Measurements from ENCODE around the gene RBM45. TPM values are rescaled to one million over a fixed set of nuclear protein-coding genes. Genes with fewer than 3 reads are reported as not detected.

Gene RBM45
- total RNA-seq, 4 donors from 2014 or later: 18.0 to 25.3 (median 22.5) TPM

DNA sequence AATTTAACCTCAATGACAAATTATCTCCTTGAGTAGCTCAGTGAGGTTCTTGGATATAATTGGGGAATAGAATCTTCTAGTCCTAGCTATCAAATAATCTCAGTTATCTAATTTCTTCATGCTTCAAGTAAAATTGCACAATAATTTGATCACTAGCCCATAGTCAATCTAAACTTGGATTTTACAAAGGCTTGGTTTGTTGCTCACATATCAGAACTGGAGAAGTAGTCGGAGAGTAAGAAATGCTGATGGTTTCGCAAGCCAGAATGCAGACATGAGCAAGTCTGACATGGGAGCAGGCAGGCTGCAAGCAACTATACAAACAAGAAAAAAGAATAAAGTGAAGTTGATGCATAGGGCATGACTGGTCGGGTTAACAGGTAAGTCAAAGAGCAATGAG lies 28.0 kb upstream of the RBM45 start:
- intact Hi-C loops (cut with DNase I): no loop called here
- no peak for DNase-seq
- Histone ChIP-seq H3K36me3 (no peaks in the 10 kb centered on the region), H3K4me3 (replicated peaks in 1 of 3) (no peak overlapping the region), H3K9me3 (no peaks in the 10 kb centered on the region), H3K27ac (no peak overlapping the region), H3K4me1 (peaks cover 0 to 16% of the 10 kb centered on the region in 2 donors), H3K27me3 (no peaks in the 10 kb centered on the region)
- TF ChIP-seq POLR2A (IDR thresholded peaks at IDR 0.05) (no peak), CTCF (IDR thresholded peaks at IDR 0.05) (no peak)
- WGBS, 2 donors: 62 to 63% methylated on average over 3 of the region's 3 CpGs

GRCh38 chr2:178088774-178089270 lies 23.4 kb upstream of the RBM45 start:
- no peak overlapping the region for H3K27ac ChIP-seq
- H3K36me3 ChIP-seq: no peaks in the 10 kb centered on the region
- no peak for TF ChIP-seq CTCF (IDR thresholded peaks at IDR 0.05)
- no peak for TF ChIP-seq POLR2A (IDR thresholded peaks at IDR 0.05)
- 72 to 75% methylated on average over 6 of the region's 6 CpGs for WGBS, 2 donors
- intact Hi-C loops (cut with DNase I): no loop called here
- no peak for DNase-seq
- H3K4me1 ChIP-seq: peaks cover 0 to 11% of the 10 kb centered on the region in 2 donors
- no peak overlapping the region for H3K4me3 ChIP-seq (replicated peaks in 1 of 3)
- H3K9me3 ChIP-seq: no peaks in the 10 kb centered on the region
- no peaks in the 10 kb centered on the region for H3K27me3 ChIP-seq

DNA sequence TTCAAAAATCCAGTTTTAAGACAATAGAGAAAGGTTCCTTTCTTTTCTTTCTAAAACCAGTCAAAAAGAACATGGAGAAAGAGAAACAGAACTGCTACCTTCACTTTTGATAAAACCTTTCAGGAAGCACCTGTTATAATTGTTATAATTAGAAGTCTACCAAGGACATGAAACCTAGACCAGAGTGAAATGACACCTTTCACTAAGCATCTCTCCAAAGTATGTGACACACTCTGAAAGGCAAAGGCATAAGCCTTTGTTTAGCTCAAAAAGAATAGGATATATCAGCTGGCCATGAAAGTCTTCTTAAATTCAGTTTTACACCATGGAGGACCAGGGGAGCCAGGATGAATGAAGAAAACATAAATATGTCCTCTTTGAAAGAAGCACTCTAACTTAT lies 18.8 kb upstream of the RBM45 start:
- no peaks in the 10 kb centered on the region for H3K27me3 ChIP-seq
- TF ChIP-seq POLR2A (IDR thresholded peaks at IDR 0.05) (no peak), CTCF (IDR thresholded peaks at IDR 0.05) (no peak)
- no peaks in the 10 kb centered on the region for H3K36me3 ChIP-seq
- H3K4me3 ChIP-seq (replicated peaks in 1 of 3): no peak overlapping the region
- no peaks in the 10 kb centered on the region for H3K9me3 ChIP-seq
- DNase-seq: no peak
- H3K27ac ChIP-seq: no peak overlapping the region
- intact Hi-C loops (cut with DNase I): no loop called here
- peaks cover 0 to 4% of the 10 kb centered on the region in 2 donors for H3K4me1 ChIP-seq

- WGBS, 2 donors: 83 to 88% methylated on average over 3 of the region's 3 CpGs
- intact Hi-C loops (cut with DNase I): loop anchor here (10.0 kb wide), 1 partner anchor 117 kb away; no protein-coding TSS in a partner anchor
- no peak for TF ChIP-seq CTCF (IDR thresholded peaks at IDR 0.05)
- no peak for TF ChIP-seq POLR2A (IDR thresholded peaks at IDR 0.05)
- H3K27ac ChIP-seq: no peak overlapping the region
- no peaks in the 10 kb centered on the region for H3K36me3 ChIP-seq
- DNase-seq: no peak
- H3K27me3 ChIP-seq: no peaks in the 10 kb centered on the region
- H3K9me3 ChIP-seq: no peaks in the 10 kb centered on the region
- no peak overlapping the region for H3K4me3 ChIP-seq (replicated peaks in 1 of 3)
- H3K4me1 ChIP-seq: peaks cover 3 to 4% of the 10 kb centered on the region in 2 donors
These were observed 10.7 kb upstream of the RBM45 start for GRCh38 chr2:178101321-178102079.

- WGBS, 2 donors: 52 to 65% methylated on average over 2 of the region's 2 CpGs
These were observed 6.7 kb upstream of the RBM45 start for GRCh38 chr2:178105566-178105965.

More at GRCh38 chr2:178105566-178105965, 6.7 kb upstream of the RBM45 start:
- Histone ChIP-seq H3K27me3 (no peaks in the 10 kb centered on the region), H3K4me1 (peaks cover 3 to 4% of the 10 kb centered on the region in 2 donors), H3K27ac (peak overlapping the region; percentile 8 to 49 (median 15)), H3K4me3 (replicated peaks in 1 of 3) (no peak overlapping the region), H3K9me3 (no peaks in the 10 kb centered on the region), H3K36me3 (no peaks in the 10 kb centered on the region)
- TF ChIP-seq POLR2A (IDR thresholded peaks at IDR 0.05) (no peak), CTCF (IDR thresholded peaks at IDR 0.05) (no peak)
- peak; percentile 54 to 58 for DNase-seq
- intact Hi-C loops (cut with DNase I): loop anchor here (10.0 kb wide), 1 partner anchor 121 kb away; no protein-coding TSS in a partner anchor

Measured in thyroid gland (tissue), 4 donors.